ENCODE measurements around the gene PLPP4. TPM values are rescaled to one million over a fixed set of nuclear protein-coding genes. Genes with fewer than 3 reads are reported as not detected.

Gene PLPP4
- total and polyA plus RNA-seq, 2 donors (not counting 1 experiment from before 2014, with no cell fraction given), result 0.22 to 1.2 TPM

GRCh38 chr10:120455606-120456005 is 1.4 kb upstream of the PLPP4 start:
- Histone ChIP-seq H3K36me3 (ENCODE audit: control insufficient read depth, insufficient read depth, low read length) (no peaks in the 10 kb centered on the region), H3K9me3 (ENCODE audit: control insufficient read depth, insufficient read depth, low read depth, low read length) (no peaks in the 10 kb centered on the region), H3K4me2 (ENCODE audit: extremely low read depth, insufficient read depth, low read length) (no peak overlapping the region), H3K27ac (ENCODE audit: insufficient read depth, low read length) (no peak overlapping the region), H3K27me3 (ENCODE audit: control insufficient read depth, insufficient read depth, low read length) (peaks cover 4% of the 10 kb centered on the region), H3K9ac (ENCODE audit: insufficient read depth, low read length) (no peak overlapping the region), H3K4me1 (ENCODE audit: control insufficient read depth, extremely low read depth, insufficient read depth, low read length) (no peaks in the 10 kb centered on the region), H3K4me3 (replicated peaks in 1 of 4; ENCODE audit: control extremely low read depth in 1 of 4, insufficient read depth in 1 of 4, low read depth in 3 of 4, low read length in 4 of 4) (no peak overlapping the region), H3K79me2 (ENCODE audit: control insufficient read depth, insufficient read depth, low read length) (no peaks in the 10 kb centered on the region), H2AFZ (ENCODE audit: low read length) (no peak overlapping the region), H4K20me1 (ENCODE audit: control insufficient read depth, extremely low read depth, insufficient read depth, low read length) (no peaks in the 10 kb centered on the region)
- DNase-seq (ENCODE audit: low read depth in 2 of 2), result no peak
- TF ChIP-seq EZH2 (IDR thresholded peaks at IDR 0.05; ENCODE audit: low read length, missing control alignments) (no peak), CTCF (conservative IDR thresholded peaks at IDR 0.05 in 1 of 2, IDR thresholded peaks at IDR 0.05 in 1 of 2; ENCODE audit: low read depth in 1 of 2, low read length in 2 of 2) (no peak)

- Histone ChIP-seq H3K36me3 (ENCODE audit: control insufficient read depth, insufficient read depth, low read length) (no peaks in the 10 kb centered on the region), H3K27ac (ENCODE audit: insufficient read depth, low read length) (no peak overlapping the region), H3K9ac (ENCODE audit: insufficient read depth, low read length) (no peak overlapping the region), H3K4me3 (replicated peaks in 1 of 4; ENCODE audit: control extremely low read depth in 1 of 4, insufficient read depth in 1 of 4, low read depth in 3 of 4, low read length in 4 of 4) (peak overlapping the region in 1 of 4 experiments; percentile 51), H3K4me1 (ENCODE audit: control insufficient read depth, extremely low read depth, insufficient read depth, low read length) (no peaks in the 10 kb centered on the region), H3K79me2 (ENCODE audit: control insufficient read depth, insufficient read depth, low read length) (no peaks in the 10 kb centered on the region), H3K4me2 (ENCODE audit: extremely low read depth, insufficient read depth, low read length) (peak overlapping the region; percentile 9), H2AFZ (ENCODE audit: low read length) (no peak overlapping the region), H3K27me3 (ENCODE audit: control insufficient read depth, insufficient read depth, low read length) (peaks cover 4% of the 10 kb centered on the region), H3K9me3 (ENCODE audit: control insufficient read depth, insufficient read depth, low read depth, low read length) (no peaks in the 10 kb centered on the region), H4K20me1 (ENCODE audit: control insufficient read depth, extremely low read depth, insufficient read depth, low read length) (no peaks in the 10 kb centered on the region)
- TF ChIP-seq EZH2 (IDR thresholded peaks at IDR 0.05; ENCODE audit: low read length, missing control alignments) (no peak), CTCF (conservative IDR thresholded peaks at IDR 0.05 in 1 of 2, IDR thresholded peaks at IDR 0.05 in 1 of 2; ENCODE audit: low read depth in 1 of 2, low read length in 2 of 2) (no peak)
- no peak for DNase-seq (ENCODE audit: low read depth in 2 of 2)
These were observed 843 bp upstream of the PLPP4 start for GRCh38 chr10:120456143-120456625.

GRCh38 chr10:120457431-120458172 is 575 bp downstream of the PLPP4 start:
- peak in 1 of 2 donors; percentile 18 for DNase-seq (ENCODE audit: low read depth in 2 of 2)
- Histone ChIP-seq H3K4me3 (replicated peaks in 1 of 4; ENCODE audit: control extremely low read depth in 1 of 4, insufficient read depth in 1 of 4, low read depth in 3 of 4, low read length in 4 of 4) (peak overlapping the region in 1 of 4 experiments; percentile 51), H3K9me3 (ENCODE audit: control insufficient read depth, insufficient read depth, low read depth, low read length) (no peaks in the 10 kb centered on the region), H2AFZ (ENCODE audit: low read length) (no peak overlapping the region), H3K4me1 (ENCODE audit: control insufficient read depth, extremely low read depth, insufficient read depth, low read length) (no peaks in the 10 kb centered on the region), H3K4me2 (ENCODE audit: extremely low read depth, insufficient read depth, low read length) (peak overlapping the region; percentile 1), H3K9ac (ENCODE audit: insufficient read depth, low read length) (no peak overlapping the region), H3K27ac (ENCODE audit: insufficient read depth, low read length) (no peak overlapping the region), H3K27me3 (ENCODE audit: control insufficient read depth, insufficient read depth, low read length) (peaks cover 4% of the 10 kb centered on the region), H3K79me2 (ENCODE audit: control insufficient read depth, insufficient read depth, low read length) (no peaks in the 10 kb centered on the region), H4K20me1 (ENCODE audit: control insufficient read depth, extremely low read depth, insufficient read depth, low read length) (no peaks in the 10 kb centered on the region), H3K36me3 (ENCODE audit: control insufficient read depth, insufficient read depth, low read length) (no peaks in the 10 kb centered on the region)
- TF ChIP-seq EZH2 (IDR thresholded peaks at IDR 0.05; ENCODE audit: low read length, missing control alignments), result no peak
- TF ChIP-seq CTCF (conservative IDR thresholded peaks at IDR 0.05 in 1 of 2, IDR thresholded peaks at IDR 0.05 in 1 of 2; ENCODE audit: low read depth in 1 of 2, low read length in 2 of 2), result no peak

All from fibroblast of lung (primary cell).